ENCODE data around the gene ZNF519. TPM values are rescaled to one million over a fixed set of nuclear protein-coding genes. Genes with fewer than 3 reads are reported as not detected.
"Not testable (repeated sequence)": the region's sequence is repeated elsewhere in the genome, so short reads cannot be mapped to it uniquely, and the experiment has no call there.

ZNF519 gene
- 3.7 TPM for total RNA-seq
- long read RNA-seq, partial matches to known transcripts, result 0 of 4 reads
- long read RNA-seq, other reads (novel, unspliced or antisense), result 2 of 4 reads

DNA sequence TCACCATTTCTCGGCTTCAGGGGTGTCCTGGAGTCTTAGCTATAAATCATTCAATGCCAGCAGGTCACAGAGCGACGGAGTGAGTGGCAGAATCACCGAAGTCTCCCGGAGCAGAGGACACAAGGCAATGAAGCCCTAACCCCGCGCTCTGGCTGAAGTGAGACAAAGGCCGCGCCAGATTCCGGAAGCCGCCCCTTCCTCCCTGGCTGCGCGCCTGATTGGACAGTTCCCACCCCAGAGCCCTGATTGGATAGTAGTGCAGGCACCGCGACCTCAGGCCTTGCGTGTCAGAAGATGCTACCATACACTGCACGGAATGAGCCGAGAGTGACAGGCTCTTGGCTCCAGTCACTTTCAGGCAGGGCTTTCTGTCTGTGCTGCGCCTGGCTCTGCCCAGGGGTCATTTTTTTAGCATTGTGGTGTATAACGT, at the start of gene ZNF519:
ZNF519 (minus strand) TSS at position 165 of the 430 bp plus-strand sequence; CDS start at position 7, 158 bp downstream.
- peak; percentile 96 for DNase-seq
- intact Hi-C loops (cut with micrococcal nuclease), result not testable (repeated sequence)
- ATAC-seq, result peak; percentile 100

DNA sequence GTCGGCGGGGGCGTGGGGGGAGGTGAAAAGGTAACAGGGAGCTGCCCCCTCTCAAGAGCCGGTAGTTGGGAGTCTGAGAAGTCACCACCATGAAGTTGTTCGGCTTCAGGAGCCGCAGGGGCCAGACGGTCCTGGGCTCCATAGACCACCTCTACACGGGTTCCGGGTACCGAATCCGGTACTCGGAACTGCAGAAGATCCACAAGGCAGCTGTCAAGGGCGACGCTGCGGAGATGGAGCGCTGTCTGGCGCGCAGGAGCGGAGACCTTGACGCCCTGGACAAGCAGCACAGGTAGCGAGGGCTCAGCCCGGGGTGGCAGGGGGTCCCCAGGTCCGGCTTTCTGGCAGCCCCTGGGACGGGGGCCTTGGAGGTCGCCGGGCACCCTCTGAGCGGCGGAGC, 47.1 kb upstream of the ZNF519 start:
- intact Hi-C loops (cut with micrococcal nuclease), result no loop called here
- no peak for DNase-seq
- ATAC-seq, result peak; percentile 37

DNA sequence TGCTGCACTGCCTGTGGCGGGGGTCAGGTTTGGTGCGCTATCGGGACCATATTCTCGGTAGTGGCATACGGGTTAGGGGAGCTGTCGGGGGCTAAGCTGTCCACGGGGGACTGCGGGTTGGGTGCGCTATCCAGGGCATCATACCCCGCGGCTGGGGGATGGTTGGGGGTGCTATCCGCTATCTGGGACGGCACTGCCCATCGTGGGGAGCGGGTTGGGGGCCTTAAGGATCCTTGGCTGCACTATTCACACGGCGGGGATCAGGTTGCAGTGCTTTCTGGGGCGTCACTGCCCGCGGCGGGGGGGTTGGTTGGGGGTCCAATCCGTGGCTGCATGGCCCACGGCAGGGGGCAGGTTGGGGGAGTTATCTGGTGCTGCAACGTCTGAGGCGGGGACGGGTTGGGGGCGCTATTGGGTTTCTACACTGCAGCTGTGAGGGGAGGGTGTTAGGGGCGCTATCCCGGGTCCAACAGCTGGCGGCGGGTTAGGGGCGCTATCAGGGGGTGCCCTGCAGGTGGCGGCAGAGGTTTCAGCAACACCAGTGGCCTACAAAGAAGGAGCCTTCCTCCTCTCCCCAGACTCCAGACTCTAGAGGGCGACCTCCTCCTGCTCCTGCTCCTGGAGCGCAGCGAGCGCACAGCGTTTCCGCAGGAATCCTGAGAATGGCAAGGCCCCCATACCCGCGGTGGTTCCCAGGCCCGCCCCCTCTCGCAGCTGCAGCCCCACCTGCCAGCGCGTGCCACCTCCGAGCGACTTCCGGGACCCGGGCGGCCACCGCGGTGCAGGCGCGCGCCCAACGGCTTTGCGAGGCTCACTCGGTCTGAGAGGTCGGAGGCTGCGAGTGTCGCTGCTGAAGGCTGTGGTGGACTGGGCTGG, 46.3 kb upstream of the ZNF519 start:
- ATAC-seq, result peak; percentile 98
- intact Hi-C loops (cut with micrococcal nuclease), result not testable (repeated sequence)
- DNase-seq, result peak; percentile 58

DNA sequence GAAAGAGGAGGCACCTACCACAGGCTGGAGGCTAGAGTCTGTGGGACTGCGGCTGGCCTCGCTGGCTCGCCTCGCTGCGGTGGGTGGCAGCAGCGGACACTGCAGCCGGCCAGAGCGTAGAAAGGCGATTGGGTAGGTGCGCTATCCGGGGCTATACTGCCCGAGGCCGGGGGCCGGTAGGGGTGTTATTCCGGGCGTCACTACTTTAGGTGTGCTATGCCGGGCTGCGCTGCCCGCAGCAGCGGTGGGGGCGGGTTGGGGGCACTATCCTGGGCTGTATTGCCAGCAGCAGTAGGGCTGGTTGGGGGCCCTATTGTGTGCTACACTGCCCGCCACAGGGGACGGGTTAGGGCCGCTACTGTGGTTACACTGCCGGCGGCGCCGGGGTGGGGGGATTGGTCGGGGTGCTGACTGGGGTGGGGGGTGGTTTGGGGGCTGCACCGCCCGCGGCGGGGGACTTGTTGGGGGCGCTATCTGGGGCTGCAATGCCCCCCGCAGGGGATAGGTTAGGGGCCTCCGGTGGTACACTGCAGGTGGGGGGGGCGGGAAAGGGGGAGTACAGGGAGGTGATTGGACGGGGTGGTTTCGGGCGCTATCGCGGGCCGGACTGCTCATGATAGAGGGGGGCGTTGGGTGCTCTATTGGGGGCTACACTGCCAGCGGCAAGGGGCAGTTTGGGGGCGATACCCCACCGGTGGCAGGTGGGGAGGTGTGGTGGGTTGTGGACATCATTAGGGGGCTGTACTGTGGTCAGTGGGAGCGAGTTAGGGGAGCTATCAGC, 45.5 kb upstream of the ZNF519 start:
- intact Hi-C loops (cut with micrococcal nuclease); DNase-seq; ATAC-seq: not testable (repeated sequence)

DNA sequence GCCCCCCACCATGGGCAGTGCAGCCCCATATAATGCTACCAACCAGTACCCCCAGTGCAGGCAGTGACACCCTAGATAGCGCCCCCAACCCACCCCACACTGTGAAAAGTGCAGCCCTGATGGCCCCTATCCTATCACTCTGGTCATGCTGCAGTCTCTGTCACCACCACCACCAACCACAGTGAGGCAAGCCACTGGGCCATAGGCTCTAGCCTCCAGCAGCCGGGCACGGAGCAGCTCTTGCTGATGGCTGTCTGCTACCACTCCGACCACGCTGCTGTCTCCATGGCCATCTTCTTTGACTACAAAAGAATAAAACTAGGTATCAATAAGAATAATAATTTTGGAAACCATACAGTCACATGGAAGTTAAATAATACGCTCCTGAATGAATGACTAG, 43.2 kb upstream of the ZNF519 start:
- DNase-seq; ATAC-seq; intact Hi-C loops (cut with micrococcal nuclease): not testable (repeated sequence)

DNA sequence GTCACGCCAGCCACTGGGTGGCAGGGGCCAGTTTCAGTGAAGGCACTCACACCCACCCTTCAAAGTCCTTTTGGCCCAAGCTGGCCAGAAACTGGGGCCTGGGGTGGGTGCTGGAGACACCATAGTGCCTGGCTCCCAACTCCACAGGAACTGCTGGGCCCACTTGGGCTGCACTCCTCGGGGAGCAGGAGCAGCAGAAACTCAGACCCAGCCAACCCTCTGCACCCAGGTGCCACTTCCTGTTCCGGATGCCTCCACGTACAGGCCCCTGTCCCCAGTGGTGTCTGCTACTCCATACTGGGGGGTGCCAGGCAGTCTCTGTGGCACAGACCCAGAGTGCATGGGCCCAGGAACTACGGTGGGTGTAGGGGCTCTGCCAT, 42.5 kb upstream of the ZNF519 start:
- intact Hi-C loops (cut with micrococcal nuclease), result no loop called here
- ATAC-seq (no peak), DNase-seq (no peak)

DNA sequence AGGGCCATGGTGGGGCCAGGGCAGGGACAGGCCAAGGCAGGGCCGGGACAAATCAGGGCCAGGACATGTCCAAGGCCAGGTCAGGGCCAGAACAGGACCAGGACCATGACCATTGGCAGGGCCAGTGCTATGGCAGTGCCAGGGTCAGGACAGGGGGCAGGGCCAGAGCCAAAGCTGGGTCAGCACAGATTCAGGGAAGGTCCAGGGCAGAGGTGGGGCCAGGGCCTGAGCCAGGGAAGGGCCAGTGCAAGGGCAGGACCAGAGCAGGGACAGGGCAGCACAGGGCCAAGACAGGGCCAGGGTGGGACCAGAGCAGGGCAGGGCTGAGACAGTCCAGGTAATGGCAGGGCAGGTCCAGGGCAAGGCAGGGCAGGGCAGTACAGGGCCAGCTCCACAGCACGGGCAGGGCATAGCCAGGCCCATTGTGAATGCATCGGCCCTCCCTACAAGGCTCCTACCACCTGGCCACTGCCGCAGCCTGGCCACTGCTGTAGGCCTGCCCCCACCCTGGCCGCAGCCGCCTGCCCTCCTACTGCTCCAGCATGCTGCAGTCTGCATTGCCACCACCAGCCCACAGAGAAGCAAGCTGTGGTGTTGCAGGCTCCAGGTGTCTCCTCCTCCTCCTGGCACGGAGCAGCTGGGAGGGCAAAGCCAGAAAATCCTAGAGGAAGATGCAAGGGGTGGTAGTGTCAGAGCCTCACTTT, 41.9 kb upstream of the ZNF519 start:
- DNase-seq; intact Hi-C loops (cut with micrococcal nuclease); ATAC-seq: not testable (repeated sequence)

DNA sequence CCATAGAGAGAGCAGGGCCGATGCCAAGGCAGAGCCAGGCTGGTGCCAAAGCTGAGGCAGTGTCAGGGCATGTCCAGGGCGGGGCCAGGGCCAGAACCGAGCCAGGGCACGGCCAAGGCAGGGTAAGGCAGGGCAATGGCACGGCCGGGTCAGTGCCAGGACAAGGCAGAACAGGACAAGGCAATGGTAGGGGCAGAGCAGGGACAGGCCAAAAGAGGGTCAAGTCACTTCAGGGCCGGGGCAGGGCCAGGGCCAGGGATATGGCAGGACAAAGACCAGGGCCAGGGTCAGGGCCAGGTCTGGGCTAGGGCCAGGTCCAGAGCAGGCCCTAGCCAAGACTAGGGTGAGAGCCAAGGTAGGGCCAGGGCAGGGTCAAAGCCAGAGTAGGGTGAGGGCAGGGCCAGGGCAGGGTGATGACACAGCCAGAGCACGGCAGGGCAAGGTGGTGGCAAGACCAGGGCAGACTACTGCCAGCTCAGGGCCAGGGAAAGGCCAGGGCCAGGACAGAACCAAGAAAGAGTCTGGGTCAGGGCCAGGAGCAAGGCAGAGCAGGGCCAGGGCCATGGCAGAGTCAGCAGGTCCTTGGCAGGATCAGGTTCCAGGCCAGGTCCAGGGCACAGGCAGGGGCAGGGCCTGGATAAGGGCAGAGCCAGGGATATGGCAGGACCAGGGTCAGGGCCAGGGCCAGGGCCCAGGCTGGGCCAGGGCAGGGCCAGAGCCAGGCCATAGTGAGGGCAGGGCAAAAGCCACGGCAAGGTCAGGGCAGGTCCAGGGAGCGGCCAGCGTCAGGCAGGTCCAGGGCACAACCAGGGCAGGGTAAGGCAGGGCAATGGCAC, 41.1 kb upstream of the ZNF519 start:
- DNase-seq; intact Hi-C loops (cut with micrococcal nuclease): not testable (repeated sequence)
- peak; percentile 45 for ATAC-seq

DNA sequence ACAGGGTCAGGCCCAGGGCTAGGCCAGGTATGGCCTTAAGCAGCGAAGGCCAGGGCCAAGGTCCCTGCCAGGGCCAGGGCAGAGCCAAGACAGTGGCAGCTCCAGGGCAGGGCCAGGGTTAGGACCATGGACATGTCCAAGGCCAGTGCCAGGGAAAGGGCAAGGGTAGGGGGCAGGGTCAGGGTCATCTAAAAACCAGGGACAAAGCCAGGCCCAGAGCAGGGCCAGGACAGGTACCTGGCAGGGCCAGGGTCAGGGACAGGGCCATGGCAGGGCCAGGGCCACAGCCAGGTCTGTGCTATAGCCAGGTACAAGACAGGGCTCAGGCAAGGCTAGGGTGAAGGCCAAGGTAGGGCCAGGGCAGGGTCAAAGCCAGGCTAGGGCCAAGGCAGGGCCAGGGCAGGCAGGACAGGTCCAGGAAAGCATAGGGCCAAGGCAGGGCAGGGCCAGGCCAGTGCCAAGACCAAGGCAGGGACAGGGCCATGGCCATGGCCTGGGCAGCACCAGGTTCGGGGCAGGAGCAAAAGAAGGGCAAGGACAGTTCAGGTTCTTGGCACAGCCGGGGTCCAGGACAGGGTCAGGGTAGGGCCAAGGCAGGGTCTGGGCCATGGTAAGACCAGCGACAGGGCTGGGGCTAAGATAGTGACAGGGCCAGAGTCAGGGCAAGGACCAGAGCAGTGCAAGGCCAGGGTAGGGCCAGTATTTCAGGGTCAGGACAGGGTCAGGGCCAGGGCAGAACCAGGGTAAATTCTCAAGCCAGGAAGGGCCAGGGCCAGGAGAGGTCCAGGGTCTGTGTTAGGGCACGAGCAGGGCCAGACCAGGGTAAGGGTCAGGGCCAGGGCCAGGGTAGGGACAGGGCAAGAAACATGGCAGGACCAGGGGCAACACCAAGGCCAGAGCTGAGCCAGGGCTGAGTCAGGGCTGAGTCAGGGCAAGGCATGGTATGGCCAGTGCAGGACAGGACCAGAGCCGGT, 40.2 kb upstream of the ZNF519 start:
- DNase-seq; ATAC-seq; intact Hi-C loops (cut with micrococcal nuclease): not testable (repeated sequence)

DNA sequence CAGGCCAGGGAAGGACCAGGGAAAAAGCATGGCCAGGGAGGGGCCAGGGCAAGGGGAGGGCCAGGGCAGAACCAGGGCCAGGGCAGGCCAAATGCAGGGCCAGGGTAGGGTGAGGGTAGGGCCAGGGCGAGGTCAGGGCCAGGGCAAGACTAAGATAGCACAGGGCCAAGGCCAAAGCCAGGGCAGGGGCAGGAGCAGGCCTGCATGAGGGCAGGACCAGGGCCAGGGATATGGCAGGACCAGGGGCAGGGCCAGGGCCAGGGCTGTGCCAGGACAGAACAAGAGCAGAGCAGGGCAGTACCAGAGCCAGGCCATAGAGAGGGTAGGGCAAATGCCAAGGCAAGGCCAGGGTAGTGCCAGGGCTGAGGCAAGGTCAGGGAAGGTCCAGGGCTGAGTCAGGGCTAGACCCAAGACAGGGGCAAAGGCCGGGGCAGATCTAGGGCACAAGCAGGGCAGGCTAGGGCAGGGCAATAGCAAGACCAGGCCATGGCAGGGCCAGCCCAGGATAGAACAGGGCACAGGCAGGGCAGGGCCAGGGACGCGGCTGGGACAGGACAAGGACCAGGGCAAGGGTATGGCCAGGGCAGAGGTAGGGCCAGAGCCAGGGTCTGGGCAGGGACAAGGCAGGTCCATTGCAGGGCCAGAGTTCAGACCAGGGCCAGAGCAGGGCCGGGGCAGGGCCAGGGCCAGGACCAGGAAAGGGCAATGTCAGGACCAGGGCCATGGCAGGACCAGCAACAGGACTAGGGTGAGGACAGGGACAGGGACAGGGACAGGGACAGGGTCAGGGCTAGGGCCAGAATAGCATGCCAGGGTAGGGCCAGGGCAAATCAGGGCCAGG, 39.3 kb upstream of the ZNF519 start:
- DNase-seq; intact Hi-C loops (cut with micrococcal nuclease); ATAC-seq: not testable (repeated sequence)

DNA sequence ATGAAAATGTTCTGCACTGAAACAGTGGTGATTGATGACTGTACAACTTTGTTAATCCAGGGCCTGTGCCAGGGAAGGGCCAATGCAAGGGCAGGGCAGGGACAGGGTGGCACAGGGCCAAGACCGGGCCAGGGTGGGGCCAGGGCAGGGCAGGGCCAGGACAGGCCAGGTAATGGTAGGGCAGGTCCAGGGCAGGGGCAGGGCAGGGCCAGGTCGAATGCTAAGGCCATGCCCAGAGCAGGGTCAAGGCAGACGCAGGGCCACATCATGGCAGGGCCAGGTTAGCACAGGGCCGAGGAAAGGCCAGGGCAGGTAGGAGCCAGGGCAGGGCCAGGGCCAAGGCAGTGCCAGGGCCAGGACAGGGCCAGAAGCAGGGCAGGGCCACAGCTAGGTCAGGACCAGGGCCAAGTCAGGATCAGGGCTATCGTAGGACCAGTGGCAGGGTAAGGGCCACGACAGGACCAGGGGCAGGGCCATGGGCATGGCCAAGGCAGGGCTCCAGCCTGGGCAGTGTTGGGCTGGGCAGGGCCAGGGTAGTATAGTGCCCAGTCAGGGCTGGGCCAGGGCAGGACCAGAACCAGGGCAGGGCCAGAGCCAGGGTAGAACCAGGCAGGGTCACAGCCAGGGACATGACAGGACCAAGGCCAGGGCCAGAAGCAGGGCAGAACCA, 38.3 kb upstream of the ZNF519 start:
- intact Hi-C loops (cut with micrococcal nuclease); DNase-seq; ATAC-seq: not testable (repeated sequence)

DNA sequence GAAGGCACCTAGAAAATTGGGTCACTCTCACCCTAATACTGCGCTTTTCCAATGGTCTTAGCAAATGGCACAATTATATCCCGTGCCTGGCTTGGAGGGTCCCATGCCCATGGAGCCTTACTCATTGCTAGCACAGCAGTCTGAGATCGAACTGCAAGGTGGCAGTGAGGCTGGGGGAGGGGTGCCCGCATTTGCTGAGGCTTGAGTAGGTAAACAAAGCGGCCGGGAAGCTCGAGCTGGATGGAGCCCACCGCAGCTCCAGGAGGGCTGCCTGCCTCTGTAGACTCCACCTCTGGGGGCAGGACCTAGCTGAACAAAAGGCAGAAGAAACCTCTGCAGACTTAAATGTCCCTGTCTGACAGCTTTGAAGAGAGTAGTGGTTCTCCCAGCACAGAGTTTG, 30.7 kb upstream of the ZNF519 start:
- ATAC-seq; DNase-seq; intact Hi-C loops (cut with micrococcal nuclease): not testable (repeated sequence)

DNA sequence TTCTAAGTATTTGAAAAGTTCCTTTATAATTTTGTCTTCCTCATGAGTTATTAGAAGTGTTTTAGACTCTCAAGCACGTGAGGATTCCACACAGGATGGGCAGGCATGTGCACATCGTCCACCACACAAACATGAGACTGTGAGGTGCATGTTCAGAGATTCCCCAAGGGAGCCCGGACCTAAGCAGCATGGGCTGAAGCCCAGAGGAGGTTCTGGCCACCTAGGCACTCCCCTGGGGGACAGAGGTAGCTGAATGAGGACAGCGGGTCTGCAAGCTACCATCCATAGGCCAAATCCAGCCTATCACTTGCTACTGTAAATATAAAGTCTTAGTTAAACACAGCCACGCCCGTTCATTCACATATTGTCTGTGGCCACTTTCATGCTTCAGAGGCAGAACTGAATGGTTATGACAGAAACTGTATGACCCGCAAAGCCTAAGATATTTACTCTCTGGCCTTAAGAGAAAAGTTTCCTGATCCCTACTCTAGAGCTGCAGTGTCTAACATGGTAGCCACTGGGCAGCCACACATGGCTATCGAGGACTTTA, 19.4 kb upstream of the ZNF519 start:
- DNase-seq; intact Hi-C loops (cut with micrococcal nuclease); ATAC-seq: not testable (repeated sequence)

DNA sequence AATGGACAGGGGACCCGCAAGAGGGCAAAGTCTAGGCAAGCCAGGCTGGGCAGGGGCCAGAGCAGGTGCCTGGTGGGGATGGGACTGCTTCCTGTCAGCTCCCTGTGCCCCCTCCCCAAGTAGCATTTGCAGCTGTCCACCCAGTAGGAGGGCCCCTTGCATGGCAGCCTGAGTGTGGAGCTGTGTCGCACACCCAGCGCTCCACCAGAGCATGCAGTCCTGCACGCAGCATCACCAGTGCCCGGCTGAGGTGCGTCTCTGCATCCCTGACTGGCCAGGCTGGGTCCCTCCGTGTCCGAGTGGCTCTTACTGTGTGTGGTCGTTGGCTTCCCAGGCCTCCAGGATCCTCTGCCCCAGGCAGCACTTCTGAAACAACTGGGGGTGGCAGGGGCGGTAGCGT, 18.5 kb upstream of the ZNF519 start:
- DNase-seq; ATAC-seq; intact Hi-C loops (cut with micrococcal nuclease): not testable (repeated sequence)

DNA sequence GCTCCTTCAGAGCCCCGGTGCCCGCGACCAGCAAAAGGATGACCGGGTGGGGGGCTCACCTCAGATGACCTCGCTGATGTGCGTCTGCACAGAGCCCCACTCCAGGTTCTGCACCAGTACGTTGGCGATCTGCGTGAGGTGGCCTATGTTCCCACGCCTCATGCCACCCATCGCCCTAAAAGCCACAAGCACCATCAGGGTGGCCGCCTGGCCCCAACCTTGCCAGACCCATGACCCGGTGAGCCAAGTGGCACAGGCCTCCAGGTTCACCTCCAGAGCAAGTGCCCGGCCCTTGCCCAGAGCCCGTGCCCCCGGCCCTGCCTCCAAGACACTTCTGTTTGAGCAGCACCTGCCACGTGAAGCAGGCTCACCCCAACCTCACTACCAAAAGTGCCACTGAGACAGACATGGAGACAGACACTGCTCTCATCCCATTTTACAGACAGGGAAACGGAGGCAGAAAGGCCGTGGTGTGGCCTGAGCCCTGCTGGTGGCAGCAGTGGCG, 17.7 kb upstream of the ZNF519 start:
- intact Hi-C loops (cut with micrococcal nuclease); DNase-seq; ATAC-seq: not testable (repeated sequence)
